GM12801 (cell line): Measurements from ENCODE around the gene RAB26.

Experiments
- TF ChIP-seq, protein P1 (sequence below): IDR thresholded peaks from one replicate; pipeline ENCODE4 v1.5.1; 2011; ENCODE audit warnings: control low read depth; ENCODE audit not compliant: insufficient read length; ENCODE audit errors: extremely low read depth

The RAB26 gene

DNA sequence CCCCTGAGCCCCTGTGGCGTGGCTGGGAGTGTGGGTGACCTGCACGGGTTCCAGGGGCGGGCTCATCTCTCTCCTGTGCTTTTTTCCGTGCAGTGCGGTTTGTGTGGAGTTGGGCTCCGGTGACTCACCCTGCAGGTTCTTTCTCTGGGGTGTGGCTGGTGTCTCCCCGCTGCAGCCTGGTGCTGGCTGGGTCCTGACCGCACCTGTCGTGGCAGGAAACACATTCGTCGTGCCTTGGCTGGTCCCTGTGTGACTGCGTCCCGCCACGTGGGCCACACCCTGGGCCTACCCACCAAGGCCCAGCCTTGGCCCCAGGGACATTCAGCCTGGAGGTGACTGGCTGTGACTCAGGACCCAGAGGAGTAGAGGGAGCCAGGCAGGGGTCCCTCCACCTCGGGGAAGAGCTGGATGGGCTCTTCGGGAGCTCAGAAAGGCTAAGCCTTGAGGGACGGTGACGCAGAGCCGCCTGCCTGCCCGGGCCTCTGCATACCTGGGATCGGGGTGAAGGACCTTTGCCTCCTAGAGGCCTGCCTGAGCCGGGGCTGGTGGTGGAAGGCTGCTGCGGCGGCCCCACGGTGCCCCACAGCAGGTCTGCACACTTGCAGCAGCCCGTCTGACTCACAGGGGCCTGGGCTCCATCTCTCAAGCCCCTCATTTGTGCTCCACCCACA lies 14.9 kb downstream of the RAB26 start:
- TF ChIP-seq, protein P1, sequence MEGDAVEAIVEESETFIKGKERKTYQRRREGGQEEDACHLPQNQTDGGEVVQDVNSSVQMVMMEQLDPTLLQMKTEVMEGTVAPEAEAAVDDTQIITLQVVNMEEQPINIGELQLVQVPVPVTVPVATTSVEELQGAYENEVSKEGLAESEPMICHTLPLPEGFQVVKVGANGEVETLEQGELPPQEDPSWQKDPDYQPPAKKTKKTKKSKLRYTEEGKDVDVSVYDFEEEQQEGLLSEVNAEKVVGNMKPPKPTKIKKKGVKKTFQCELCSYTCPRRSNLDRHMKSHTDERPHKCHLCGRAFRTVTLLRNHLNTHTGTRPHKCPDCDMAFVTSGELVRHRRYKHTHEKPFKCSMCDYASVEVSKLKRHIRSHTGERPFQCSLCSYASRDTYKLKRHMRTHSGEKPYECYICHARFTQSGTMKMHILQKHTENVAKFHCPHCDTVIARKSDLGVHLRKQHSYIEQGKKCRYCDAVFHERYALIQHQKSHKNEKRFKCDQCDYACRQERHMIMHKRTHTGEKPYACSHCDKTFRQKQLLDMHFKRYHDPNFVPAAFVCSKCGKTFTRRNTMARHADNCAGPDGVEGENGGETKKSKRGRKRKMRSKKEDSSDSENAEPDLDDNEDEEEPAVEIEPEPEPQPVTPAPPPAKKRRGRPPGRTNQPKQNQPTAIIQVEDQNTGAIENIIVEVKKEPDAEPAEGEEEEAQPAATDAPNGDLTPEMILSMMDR = no peak

DNA sequence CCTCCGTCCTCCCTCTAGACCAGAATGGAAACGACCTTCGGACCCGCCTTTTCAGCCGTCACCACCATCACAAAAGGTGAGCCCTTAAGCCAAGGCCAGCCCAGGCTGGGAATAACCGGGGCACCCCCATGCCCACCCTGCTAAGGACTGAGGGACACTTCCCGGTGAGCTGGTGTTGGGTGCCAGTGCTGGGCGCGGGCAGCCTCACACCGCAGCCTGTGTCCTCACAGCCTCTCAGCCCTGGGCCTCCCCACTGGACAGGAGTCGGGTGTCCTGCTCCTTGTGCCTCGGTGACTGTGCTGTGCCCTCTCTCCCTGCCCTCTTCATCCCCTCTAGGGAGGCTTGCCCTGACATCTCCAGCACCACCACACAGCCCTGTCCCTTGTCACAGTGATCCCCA lies 17.4 kb downstream of the RAB26 start:
- TF ChIP-seq, protein P1 = no peak

DNA sequence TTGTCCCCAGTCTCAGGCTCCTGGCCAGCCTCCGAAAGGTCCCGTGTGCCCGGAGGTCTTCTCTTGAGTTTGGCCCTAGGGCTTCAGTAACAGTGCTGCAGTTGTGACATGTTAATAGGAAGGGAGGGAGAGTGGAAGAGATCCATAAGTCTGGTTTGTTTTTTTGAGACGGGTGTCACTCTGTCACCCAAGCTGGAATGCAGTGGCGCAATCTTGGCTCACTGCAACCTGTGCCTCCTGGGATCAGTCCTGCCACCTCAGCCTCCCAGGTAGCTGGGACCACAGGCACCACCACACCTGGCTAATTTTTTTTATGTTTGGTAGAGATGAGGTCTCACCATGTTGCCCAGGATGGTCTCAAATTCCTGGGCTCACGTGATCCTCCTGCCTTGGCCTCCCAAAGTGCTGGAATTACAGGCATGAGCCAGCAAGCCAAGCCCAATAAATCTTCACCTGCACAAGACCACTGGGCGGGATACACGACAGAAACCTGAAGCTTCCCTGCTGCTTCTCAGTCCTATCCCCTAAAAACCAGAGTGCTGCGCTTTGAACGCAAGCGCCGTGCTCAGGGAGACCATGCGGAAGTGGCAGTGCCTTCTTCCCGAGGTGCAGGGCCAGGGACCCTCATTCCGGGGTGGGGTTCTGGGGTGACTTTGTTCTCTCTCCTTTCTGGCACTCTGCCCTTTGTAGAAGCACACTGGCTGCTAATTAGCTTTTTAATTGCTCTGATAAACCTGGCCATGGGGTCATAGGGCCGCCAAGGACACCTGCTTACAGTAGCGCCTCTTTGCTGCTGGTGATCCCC lies 18.0 kb downstream of the RAB26 start:
- TF ChIP-seq, protein P1 = no peak

DNA sequence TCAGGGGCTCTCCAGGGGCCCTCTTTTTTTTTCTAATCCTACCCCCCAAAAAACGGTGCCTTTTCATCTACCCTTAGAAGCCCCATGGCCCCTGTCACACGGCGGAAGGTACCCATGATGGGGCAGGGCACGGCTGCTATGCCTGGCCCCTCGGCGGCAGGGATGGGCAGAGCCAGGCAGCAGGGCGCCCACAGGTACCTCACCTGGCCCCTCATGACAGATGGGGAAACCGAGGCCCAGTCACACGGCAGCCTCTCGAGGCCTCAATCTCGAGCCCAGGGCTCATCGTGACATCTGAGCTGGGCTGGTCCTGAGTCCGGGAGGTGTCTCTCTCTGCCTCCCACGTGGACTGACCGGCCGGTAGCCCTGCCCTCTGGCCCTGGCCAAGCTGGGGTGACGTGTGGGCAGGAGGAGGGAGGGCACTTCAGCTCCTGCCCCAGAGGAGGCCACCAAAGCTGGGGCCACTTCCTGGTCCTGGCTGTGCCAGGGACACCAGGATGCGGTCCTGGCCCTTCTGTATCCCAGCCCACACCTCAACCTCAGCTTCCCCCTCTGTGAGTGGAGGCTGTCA lies 18.7 kb downstream of the RAB26 start:
- TF ChIP-seq, protein P1 = no peak

DNA sequence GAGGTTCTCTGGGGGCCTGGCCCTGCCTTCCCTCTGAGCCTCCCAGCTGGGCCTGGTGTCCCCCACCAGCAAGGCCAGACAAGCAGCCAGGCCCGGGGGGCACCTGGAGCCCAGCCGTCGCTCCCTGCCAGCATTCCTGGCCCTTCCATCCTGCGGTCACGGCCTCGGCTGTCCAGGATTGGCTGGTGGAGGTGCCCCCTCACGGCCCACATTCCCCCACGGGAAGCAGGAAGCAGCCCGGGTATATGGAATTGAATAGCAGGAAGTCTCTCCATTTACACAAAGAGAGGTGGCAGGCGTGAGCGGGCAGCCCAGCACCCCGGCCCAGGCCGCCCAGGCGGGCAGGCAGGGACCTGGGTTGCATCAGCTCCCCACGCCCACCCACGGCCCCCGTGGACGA lies 21.7 kb downstream of the RAB26 start:
- TF ChIP-seq, protein P1 = no peak

DNA sequence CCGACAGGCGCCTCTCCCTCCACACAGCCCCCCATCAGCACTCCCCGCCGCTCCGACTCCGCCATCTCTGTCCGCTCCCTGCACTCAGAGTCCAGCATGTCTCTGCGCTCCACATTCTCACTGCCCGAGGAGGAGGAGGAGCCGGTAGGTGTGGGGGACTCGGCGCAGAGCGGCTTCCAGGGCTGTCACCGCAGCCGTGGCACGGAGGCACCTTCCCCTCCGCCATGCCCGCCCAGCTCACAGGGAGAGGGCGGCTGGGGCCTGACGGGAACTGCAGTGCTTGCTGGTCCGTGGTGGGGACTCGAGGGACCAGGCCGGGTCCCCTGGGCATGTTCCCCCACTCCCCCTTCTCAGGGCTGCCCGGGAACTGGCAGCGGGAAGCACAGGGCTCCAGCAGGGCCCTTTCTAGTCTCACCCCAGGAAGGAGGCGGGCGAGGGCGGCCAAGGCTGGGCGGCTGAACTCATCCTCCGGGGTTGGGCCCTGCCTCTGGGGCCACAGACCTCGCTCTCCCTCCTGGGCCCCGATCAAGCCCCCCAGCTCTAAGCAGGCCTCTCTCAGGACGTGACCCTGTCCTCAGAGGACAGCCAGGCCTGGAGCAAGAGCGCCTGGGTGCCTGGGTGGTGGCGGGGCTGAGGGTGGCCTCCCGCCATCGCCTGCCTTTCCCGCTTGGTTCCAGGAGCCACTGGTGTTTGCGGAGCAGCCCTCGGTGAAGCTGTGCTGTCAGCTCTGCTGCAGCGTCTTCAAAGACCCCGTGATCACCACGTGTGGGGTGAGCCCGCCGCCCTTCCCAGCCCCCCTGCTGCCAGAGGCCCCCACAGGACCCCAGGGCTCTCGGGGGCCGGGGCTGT lies 22.4 kb downstream of the RAB26 start:
- TF ChIP-seq, protein P1 = no peak
